ENCODE measurements around the gene ABCG1. TPM values are rescaled to one million over a fixed set of nuclear protein-coding genes. Genes with fewer than 3 reads are reported as not detected.

The ABCG1 gene
- total RNA-seq, 1 donor from 2014 or later: 1.3 TPM

- TF ChIP-seq, protein P1, sequence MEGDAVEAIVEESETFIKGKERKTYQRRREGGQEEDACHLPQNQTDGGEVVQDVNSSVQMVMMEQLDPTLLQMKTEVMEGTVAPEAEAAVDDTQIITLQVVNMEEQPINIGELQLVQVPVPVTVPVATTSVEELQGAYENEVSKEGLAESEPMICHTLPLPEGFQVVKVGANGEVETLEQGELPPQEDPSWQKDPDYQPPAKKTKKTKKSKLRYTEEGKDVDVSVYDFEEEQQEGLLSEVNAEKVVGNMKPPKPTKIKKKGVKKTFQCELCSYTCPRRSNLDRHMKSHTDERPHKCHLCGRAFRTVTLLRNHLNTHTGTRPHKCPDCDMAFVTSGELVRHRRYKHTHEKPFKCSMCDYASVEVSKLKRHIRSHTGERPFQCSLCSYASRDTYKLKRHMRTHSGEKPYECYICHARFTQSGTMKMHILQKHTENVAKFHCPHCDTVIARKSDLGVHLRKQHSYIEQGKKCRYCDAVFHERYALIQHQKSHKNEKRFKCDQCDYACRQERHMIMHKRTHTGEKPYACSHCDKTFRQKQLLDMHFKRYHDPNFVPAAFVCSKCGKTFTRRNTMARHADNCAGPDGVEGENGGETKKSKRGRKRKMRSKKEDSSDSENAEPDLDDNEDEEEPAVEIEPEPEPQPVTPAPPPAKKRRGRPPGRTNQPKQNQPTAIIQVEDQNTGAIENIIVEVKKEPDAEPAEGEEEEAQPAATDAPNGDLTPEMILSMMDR (IDR thresholded peaks at IDR 0.05; ENCODE audit: insufficient read depth, low read depth, low read length): no peak
- no peak for TF ChIP-seq EZH2 (IDR thresholded peaks at IDR 0.05; ENCODE audit: insufficient read depth, low read length)
- Histone ChIP-seq H3K27me3 (ENCODE audit: insufficient read depth, low read length) (peaks cover 9% of the 10 kb centered on the region), H3K9me3 (ENCODE audit: insufficient read depth, low read depth, low read length) (no peaks in the 10 kb centered on the region), H3K36me3 (ENCODE audit: insufficient read depth, low read length) (no peaks in the 10 kb centered on the region), H4K20me1 (ENCODE audit: insufficient read depth, low read length) (no peaks in the 10 kb centered on the region), H3K4me2 (ENCODE audit: low read length) (no peak overlapping the region), H3K4me1 (ENCODE audit: insufficient read depth, low read length) (no peaks in the 10 kb centered on the region), H3K79me2 (ENCODE audit: insufficient read depth, low read length) (no peaks in the 10 kb centered on the region), H2AFZ (ENCODE audit: low read depth, low read length) (no peak overlapping the region), H3K27ac (ENCODE audit: low read depth, low read length) (no peak overlapping the region), H3K9ac (ENCODE audit: low read length) (no peak overlapping the region), H3K4me3 (ENCODE audit: insufficient read depth, low read depth, low read length) (no peak overlapping the region)
- Mint-ChIP-seq H3K4me1 (ENCODE audit: low read depth, unreplicated experiment) (no peaks in the 10 kb centered on the region), H3K27me3 (ENCODE audit: low read depth, unreplicated experiment) (peaks cover 63% of the 10 kb centered on the region), H3K4me3 (ENCODE audit: unreplicated experiment) (no peak overlapping the region), H3K27ac (ENCODE audit: unreplicated experiment) (no peak overlapping the region), H3K9me3 (ENCODE audit: unreplicated experiment) (no peaks in the 10 kb centered on the region), H3K36me3 (ENCODE audit: low read depth, unreplicated experiment) (no peaks in the 10 kb centered on the region)
- DNase-seq (ENCODE audit: low read depth) (no peak), FAIRE-seq (no peak)
Measured at GRCh38 chr21:42254083-42254482, 35.1 kb downstream of the ABCG1 start.

DNA sequence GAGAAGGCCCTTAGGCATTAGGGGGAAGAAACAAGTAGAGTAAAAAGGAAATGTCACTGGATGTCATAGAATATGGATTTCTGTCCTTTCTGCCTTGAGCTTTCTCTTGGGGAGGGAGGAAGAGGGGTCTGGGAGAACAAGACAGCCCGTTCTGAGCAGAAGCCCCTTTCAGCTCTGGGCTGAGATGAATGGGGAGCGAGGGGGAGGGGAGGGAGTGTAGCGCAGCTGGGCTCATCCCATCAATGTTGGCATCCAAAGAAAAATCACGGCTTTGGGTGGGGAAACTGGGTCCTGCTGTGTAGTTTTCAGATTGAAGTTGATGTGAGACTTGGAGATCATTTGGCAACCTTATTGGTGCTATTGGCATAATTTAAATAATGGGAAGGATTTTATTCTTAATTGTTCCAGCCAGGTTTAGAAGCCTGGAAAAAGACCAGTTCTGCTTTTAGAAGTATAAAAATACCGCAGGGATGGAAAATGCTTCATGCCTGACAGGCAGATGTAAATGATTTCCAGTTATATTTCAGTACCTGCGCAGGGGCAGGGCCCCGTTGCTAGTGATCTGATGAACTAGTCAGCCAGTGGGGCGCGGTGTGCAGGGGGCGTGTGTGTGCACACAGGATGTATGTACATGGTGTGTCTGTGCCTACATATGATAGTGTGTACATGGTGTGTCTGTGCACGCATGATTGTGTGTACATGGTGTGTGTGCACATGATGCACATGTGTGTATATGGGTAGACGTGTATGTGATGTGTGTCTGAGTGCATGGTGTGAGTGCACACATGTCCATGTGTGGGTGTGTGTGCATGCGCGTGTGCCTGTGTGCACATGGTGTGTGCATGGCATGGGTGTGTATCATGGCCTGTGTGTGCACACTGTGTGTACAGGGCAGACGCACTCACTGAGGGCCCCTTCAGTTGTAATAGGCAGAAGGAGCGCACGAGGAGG is 36.0 kb downstream of the ABCG1 start:
- Mint-ChIP-seq H3K27ac (ENCODE audit: unreplicated experiment) (no peak overlapping the region), H3K36me3 (ENCODE audit: low read depth, unreplicated experiment) (no peaks in the 10 kb centered on the region), H3K9me3 (ENCODE audit: unreplicated experiment) (no peaks in the 10 kb centered on the region), H3K4me3 (ENCODE audit: unreplicated experiment) (no peak overlapping the region), H3K27me3 (ENCODE audit: low read depth, unreplicated experiment) (peaks cover 71% of the 10 kb centered on the region), H3K4me1 (ENCODE audit: low read depth, unreplicated experiment) (no peaks in the 10 kb centered on the region)
- Histone ChIP-seq H3K4me2 (ENCODE audit: low read length) (no peak overlapping the region), H3K4me3 (ENCODE audit: insufficient read depth, low read depth, low read length) (no peak overlapping the region), H3K36me3 (ENCODE audit: insufficient read depth, low read length) (no peaks in the 10 kb centered on the region), H3K27me3 (ENCODE audit: insufficient read depth, low read length) (peaks cover 12% of the 10 kb centered on the region), H4K20me1 (ENCODE audit: insufficient read depth, low read length) (no peaks in the 10 kb centered on the region), H3K79me2 (ENCODE audit: insufficient read depth, low read length) (no peaks in the 10 kb centered on the region), H3K9ac (ENCODE audit: low read length) (no peak overlapping the region), H3K27ac (ENCODE audit: low read depth, low read length) (no peak overlapping the region), H2AFZ (ENCODE audit: low read depth, low read length) (no peak overlapping the region), H3K9me3 (ENCODE audit: insufficient read depth, low read depth, low read length) (no peaks in the 10 kb centered on the region), H3K4me1 (ENCODE audit: insufficient read depth, low read length) (no peaks in the 10 kb centered on the region)
- no peak for DNase-seq (ENCODE audit: low read depth)
- no peak for TF ChIP-seq EZH2 (IDR thresholded peaks at IDR 0.05; ENCODE audit: insufficient read depth, low read length)
- TF ChIP-seq, protein P1 (IDR thresholded peaks at IDR 0.05; ENCODE audit: insufficient read depth, low read depth, low read length): no peak
- no peak for FAIRE-seq

- Histone ChIP-seq H3K36me3 (ENCODE audit: insufficient read depth, low read length) (no peaks in the 10 kb centered on the region), H3K27me3 (ENCODE audit: insufficient read depth, low read length) (peaks cover 16% of the 10 kb centered on the region), H3K9ac (ENCODE audit: low read length) (no peak overlapping the region), H3K27ac (ENCODE audit: low read depth, low read length) (no peak overlapping the region), H3K4me1 (ENCODE audit: insufficient read depth, low read length) (no peaks in the 10 kb centered on the region), H3K4me2 (ENCODE audit: low read length) (no peak overlapping the region), H2AFZ (ENCODE audit: low read depth, low read length) (no peak overlapping the region), H3K9me3 (ENCODE audit: insufficient read depth, low read depth, low read length) (no peaks in the 10 kb centered on the region), H3K79me2 (ENCODE audit: insufficient read depth, low read length) (no peaks in the 10 kb centered on the region), H3K4me3 (ENCODE audit: insufficient read depth, low read depth, low read length) (no peak overlapping the region), H4K20me1 (ENCODE audit: insufficient read depth, low read length) (no peaks in the 10 kb centered on the region)
- Mint-ChIP-seq H3K4me1 (ENCODE audit: low read depth, unreplicated experiment) (no peaks in the 10 kb centered on the region), H3K27me3 (ENCODE audit: low read depth, unreplicated experiment) (peaks cover 74% of the 10 kb centered on the region), H3K27ac (ENCODE audit: unreplicated experiment) (no peak overlapping the region), H3K36me3 (ENCODE audit: low read depth, unreplicated experiment) (no peaks in the 10 kb centered on the region), H3K4me3 (ENCODE audit: unreplicated experiment) (no peak overlapping the region), H3K9me3 (ENCODE audit: unreplicated experiment) (no peaks in the 10 kb centered on the region)
- DNase-seq (ENCODE audit: low read depth) (no peak), FAIRE-seq (no peak)
- TF ChIP-seq, protein P1 (IDR thresholded peaks at IDR 0.05; ENCODE audit: insufficient read depth, low read depth, low read length): no peak
- TF ChIP-seq EZH2 (IDR thresholded peaks at IDR 0.05; ENCODE audit: insufficient read depth, low read length): no peak
Measured at GRCh38 chr21:42255825-42256224, 36.9 kb downstream of the ABCG1 start.

Data from astrocyte (in vitro differentiated cells and primary cell).